Body of pancreas (tissue), 4 donors: ENCODE results near the gene ZNF770.
"Not testable (repeated sequence)": the region's sequence is repeated elsewhere in the genome, so short reads cannot be mapped to it uniquely, and the experiment has no call there.

Source experiments
- POLR2A ChIP-seq, 3 donors: fragments of 450-650 bp; IDR thresholded peaks; one replicate each; pipeline ENCODE4 v1.6.1; 2016; ENCODE audit warnings: antibody characterized with exemption in 3 of 3, mild to moderate bottlenecking in 2 of 3
- TF ChIP-seq, protein P1 (sequence below), 7 experiments: fragments of 450-650 bp in 4 of 7; fragments of 200-600 bp in 3 of 7; sonication (generic) in 3 of 7; IDR thresholded peaks; one replicate each; pipeline ENCODE4 v1.5.1; 2016 to 2019; ENCODE audit warnings: antibody characterized with exemption in 7 of 7

DNA sequence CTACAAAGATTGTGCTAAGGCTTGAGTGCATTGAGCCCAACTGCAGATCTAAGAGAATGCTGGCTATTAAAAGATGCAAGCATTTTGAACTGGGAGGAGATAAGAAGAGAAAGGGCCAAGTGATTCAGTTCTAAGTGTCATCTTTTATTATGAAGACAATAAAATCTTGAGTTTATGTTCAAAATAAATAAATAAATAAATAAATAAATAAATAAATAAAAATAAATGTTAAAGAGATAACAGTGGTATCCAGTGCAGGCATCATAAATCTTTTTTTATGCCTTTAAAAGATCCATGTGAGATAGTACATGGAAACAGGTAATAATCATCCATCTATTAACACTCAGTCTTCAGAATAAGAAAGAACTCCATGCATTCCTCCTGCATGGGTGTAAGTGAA, 44.8 kb downstream of the ZNF770 start:
- TF ChIP-seq, protein P1, sequence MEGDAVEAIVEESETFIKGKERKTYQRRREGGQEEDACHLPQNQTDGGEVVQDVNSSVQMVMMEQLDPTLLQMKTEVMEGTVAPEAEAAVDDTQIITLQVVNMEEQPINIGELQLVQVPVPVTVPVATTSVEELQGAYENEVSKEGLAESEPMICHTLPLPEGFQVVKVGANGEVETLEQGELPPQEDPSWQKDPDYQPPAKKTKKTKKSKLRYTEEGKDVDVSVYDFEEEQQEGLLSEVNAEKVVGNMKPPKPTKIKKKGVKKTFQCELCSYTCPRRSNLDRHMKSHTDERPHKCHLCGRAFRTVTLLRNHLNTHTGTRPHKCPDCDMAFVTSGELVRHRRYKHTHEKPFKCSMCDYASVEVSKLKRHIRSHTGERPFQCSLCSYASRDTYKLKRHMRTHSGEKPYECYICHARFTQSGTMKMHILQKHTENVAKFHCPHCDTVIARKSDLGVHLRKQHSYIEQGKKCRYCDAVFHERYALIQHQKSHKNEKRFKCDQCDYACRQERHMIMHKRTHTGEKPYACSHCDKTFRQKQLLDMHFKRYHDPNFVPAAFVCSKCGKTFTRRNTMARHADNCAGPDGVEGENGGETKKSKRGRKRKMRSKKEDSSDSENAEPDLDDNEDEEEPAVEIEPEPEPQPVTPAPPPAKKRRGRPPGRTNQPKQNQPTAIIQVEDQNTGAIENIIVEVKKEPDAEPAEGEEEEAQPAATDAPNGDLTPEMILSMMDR (IDR thresholded peaks at IDR 0.05): not testable (repeated sequence)
- not testable (repeated sequence) for TF ChIP-seq POLR2A (IDR thresholded peaks at IDR 0.05)
